DND-41 (cell line): ENCODE results near the gene ABCB9.

Source experiments
- CTCF ChIP-seq: IDR thresholded peaks from 2 replicates; pipeline ENCODE4 v1.5.1; 2012; ENCODE audit warnings: borderline replicate concordance, low read length, moderate library complexity, mild to moderate bottlenecking; ENCODE audit not compliant: poor library complexity, severe bottlenecking; ENCODE audit errors: extremely low read depth
- EZH2 ChIP-seq: IDR thresholded peaks from 3 replicates; pipeline ENCODE4 v1.6.1; 2012; ENCODE audit warnings: borderline replicate concordance, low read depth, mild to moderate bottlenecking, moderate library complexity, low read length, inconsistent platforms; ENCODE audit not compliant: severe bottlenecking

- no peak for TF ChIP-seq CTCF
- TF ChIP-seq EZH2: no peak
These were observed 13.0 kb upstream of the ABCB9 start for GRCh38 chr12:122979001-122979907.
